ENCODE data around the gene TPSD1.

DNA sequence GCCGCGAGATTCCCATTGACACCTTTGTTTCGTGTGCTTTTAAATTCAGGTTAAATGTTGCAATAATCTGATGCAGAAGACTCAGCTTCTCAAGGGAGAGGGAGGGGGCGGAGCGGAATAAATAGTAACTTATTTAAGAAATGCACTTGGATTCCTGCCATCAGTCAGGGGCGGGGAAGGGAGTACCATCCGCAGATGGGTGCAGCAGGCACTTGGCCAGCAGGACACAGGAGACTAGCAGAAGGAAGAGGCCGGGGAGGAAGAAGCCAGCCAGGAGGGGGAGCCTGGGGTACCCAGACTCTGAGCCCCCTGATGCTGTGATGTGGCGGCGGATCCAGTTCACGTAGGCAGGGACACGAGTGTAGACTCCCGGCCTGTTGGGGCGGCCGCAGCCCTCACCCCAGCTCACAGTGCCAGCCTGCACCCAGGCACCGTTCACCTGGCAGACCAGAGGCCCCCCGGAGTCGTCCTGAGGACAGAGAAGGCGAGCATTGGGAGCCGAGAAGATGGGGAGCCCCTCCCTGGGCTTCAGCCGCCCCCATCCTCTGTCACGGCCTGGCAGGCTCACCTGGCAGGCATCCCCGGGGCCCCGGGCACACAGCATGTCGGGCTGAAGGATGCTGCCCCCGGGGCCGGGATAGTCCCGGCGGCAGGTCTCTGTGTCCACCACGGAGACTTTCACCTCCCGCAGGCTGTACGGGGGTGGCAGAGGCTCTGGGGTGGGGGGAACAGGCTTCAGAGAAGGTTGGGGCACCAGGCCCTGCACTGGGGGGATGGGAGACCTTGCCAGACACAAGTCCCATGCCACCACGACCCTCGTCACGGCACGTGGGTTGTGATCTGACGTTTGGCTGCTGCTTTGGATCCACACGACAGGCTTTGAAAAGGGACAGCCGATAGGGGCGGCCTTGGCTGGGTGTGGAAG lies 34.0 kb upstream of the TPSD1 start:
- TF ChIP-seq E2F1 (CRISPR knock-in tag; IDR thresholded peaks at IDR 0.05) (no peak), CBFB (CRISPR knock-in tag; IDR thresholded peaks at IDR 0.05; ENCODE audit: low read depth) (no peak), ATF2 (CRISPR knock-in tag; IDR thresholded peaks at IDR 0.05; ENCODE audit: borderline replicate concordance, low read depth) (no peak), CREM (CRISPR knock-in tag; IDR thresholded peaks at IDR 0.05) (no peak)
- TF ChIP-seq, protein P1, sequence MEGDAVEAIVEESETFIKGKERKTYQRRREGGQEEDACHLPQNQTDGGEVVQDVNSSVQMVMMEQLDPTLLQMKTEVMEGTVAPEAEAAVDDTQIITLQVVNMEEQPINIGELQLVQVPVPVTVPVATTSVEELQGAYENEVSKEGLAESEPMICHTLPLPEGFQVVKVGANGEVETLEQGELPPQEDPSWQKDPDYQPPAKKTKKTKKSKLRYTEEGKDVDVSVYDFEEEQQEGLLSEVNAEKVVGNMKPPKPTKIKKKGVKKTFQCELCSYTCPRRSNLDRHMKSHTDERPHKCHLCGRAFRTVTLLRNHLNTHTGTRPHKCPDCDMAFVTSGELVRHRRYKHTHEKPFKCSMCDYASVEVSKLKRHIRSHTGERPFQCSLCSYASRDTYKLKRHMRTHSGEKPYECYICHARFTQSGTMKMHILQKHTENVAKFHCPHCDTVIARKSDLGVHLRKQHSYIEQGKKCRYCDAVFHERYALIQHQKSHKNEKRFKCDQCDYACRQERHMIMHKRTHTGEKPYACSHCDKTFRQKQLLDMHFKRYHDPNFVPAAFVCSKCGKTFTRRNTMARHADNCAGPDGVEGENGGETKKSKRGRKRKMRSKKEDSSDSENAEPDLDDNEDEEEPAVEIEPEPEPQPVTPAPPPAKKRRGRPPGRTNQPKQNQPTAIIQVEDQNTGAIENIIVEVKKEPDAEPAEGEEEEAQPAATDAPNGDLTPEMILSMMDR (IDR thresholded peaks at IDR 0.05): no peak
- TF ChIP-seq, protein P2, sequence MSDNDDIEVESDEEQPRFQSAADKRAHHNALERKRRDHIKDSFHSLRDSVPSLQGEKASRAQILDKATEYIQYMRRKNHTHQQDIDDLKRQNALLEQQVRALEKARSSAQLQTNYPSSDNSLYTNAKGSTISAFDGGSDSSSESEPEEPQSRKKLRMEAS (CRISPR knock-in tag; IDR thresholded peaks at IDR 0.05): no peak
- TF ChIP-seq, protein P3, sequence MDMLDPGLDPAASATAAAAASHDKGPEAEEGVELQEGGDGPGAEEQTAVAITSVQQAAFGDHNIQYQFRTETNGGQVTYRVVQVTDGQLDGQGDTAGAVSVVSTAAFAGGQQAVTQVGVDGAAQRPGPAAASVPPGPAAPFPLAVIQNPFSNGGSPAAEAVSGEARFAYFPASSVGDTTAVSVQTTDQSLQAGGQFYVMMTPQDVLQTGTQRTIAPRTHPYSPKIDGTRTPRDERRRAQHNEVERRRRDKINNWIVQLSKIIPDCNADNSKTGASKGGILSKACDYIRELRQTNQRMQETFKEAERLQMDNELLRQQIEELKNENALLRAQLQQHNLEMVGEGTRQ (CRISPR knock-in tag; IDR thresholded peaks at IDR 0.05): no peak
- TF ChIP-seq, protein P4, sequence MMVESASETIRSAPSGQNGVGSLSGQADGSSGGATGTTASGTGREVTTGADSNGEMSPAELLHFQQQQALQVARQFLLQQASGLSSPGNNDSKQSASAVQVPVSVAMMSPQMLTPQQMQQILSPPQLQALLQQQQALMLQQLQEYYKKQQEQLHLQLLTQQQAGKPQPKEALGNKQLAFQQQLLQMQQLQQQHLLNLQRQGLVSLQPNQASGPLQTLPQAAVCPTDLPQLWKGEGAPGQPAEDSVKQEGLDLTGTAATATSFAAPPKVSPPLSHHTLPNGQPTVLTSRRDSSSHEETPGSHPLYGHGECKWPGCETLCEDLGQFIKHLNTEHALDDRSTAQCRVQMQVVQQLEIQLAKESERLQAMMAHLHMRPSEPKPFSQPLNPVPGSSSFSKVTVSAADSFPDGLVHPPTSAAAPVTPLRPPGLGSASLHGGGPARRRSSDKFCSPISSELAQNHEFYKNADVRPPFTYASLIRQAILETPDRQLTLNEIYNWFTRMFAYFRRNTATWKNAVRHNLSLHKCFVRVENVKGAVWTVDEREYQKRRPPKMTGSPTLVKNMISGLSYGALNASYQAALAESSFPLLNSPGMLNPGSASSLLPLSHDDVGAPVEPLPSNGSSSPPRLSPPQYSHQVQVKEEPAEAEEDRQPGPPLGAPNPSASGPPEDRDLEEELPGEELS (CRISPR knock-in tag; IDR thresholded peaks at IDR 0.05): no peak
- TF ChIP-seq, protein P5, sequence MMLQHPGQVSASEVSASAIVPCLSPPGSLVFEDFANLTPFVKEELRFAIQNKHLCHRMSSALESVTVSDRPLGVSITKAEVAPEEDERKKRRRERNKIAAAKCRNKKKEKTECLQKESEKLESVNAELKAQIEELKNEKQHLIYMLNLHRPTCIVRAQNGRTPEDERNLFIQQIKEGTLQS (CRISPR knock-in tag; conservative IDR thresholded peaks at IDR 0.05): no peak

Data from WTC11 (cell line).